Neural crest cell (in vitro differentiated cells): ENCODE measurements around the gene DSG4. TPM values are rescaled to one million over a fixed set of nuclear protein-coding genes. Genes with fewer than 3 reads are reported as not detected.

Experiments used
- DNase-seq: peaks from one replicate; pipeline ENCODE4 v3.0.0; 2021; ENCODE audit warnings: low read depth, mixed read lengths, low spot score
- H3K27ac Mint-ChIP-seq: one replicate; pipeline ENCODE4 v1.8.0; 2021; ENCODE audit warnings: mild to moderate bottlenecking, mixed read lengths; ENCODE audit not compliant: unreplicated experiment
- H3K27me3 Mint-ChIP-seq: 2 replicates; pipeline ENCODE4 v1.8.0; 2021; ENCODE audit warnings: low read depth, mild to moderate bottlenecking, mixed read lengths
- H3K36me3 Mint-ChIP-seq: 2 replicates; pipeline ENCODE4 v1.8.0; 2021; ENCODE audit warnings: low read depth, mild to moderate bottlenecking, mixed read lengths
- H3K4me1 Mint-ChIP-seq: 2 replicates; pipeline ENCODE4 v1.8.0; 2021; ENCODE audit warnings: mixed read lengths
- H3K4me3 Mint-ChIP-seq: one replicate; pipeline ENCODE4 v1.8.0; 2021; ENCODE audit warnings: mild to moderate bottlenecking, mixed read lengths
- H3K9me3 Mint-ChIP-seq: 2 replicates; pipeline ENCODE4 v1.8.0; 2021; ENCODE audit warnings: mixed read lengths
- CTCF ChIP-seq: fragments of 200-600 bp; sonication (generic); conservative IDR thresholded peaks from 2 replicates; pipeline ENCODE4 v1.5.0; 2021; ENCODE audit warnings: antibody characterized with exemption, mild to moderate bottlenecking
- total RNA-seq: library from RNA; stranded (reverse); gene quantifications from 2 replicates; pipeline ENCODE4 v1.2.1, GENCODE V29; 2021

DSG4 gene
- total RNA-seq, 1 donor from 2014 or later = not detected

- Mint-ChIP-seq H3K27ac (no peak overlapping the region), H3K9me3 (no peaks in the 10 kb centered on the region), H3K27me3 (no peaks in the 10 kb centered on the region), H3K4me3 (no peak overlapping the region), H3K36me3 (no peaks in the 10 kb centered on the region), H3K4me1 (no peaks in the 10 kb centered on the region)
- no peak for TF ChIP-seq CTCF
- DNase-seq = no peak
Measured at GRCh38 chr18:31420032-31420431, 43.5 kb downstream of the DSG4 start.

DNA sequence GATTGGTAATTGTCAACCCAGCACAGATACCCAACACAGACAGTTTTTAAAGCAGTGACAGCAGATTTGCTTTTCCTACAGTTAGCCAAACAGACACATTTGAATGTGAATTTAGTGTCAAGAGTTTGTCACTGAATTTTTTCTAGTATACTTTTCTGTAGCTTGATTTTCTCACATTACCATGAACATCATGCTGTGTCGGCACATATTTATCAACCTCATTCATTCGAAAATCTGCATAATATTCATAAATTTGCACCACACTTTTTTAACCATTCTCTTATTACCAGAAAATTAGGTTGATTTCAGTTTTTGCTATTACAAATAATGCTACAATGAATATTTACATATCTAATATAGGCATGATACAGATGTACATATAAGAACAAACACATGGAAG is 43.9 kb downstream of the DSG4 start:
- Mint-ChIP-seq H3K4me3 (no peak overlapping the region), H3K9me3 (no peaks in the 10 kb centered on the region), H3K36me3 (no peaks in the 10 kb centered on the region), H3K27ac (no peak overlapping the region), H3K4me1 (no peaks in the 10 kb centered on the region), H3K27me3 (no peaks in the 10 kb centered on the region)
- no peak for DNase-seq
- no peak for TF ChIP-seq CTCF

DNA sequence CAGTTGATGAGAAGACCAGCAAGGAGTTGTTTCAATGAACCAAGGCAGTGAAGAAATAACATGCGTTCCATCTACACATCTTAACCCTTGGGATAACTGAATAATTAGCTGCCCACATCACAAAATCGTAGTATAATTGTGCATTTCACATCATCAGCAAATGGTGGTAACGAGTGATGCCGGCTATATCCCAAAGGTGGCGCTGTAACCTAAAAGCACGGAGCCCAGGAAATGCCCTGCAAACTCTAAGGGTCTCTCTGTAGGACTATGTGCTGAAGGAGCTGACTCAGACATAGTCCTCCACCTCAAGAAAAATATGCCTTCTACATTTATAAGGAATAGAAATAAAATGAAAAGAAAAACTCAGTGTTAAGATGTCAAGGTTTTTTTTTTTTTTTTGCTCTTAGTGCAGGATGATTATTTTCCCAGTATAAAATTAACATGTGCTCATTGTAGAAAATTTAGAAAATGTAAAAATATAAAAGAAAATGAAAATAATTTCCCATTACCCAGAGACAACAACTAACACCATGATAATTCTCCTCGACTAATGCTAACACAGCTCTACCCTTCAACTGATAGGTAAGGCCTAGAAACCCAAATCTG is 47.9 kb downstream of the DSG4 start:
- TF ChIP-seq CTCF = peak; percentile 88
- DNase-seq = peak; percentile 41
- no peaks in the 10 kb centered on the region for H3K36me3 Mint-ChIP-seq
- H3K4me3 Mint-ChIP-seq = no peak overlapping the region
- no peaks in the 10 kb centered on the region for H3K4me1 Mint-ChIP-seq
- H3K27me3 Mint-ChIP-seq = no peaks in the 10 kb centered on the region
- H3K9me3 Mint-ChIP-seq = no peaks in the 10 kb centered on the region
- H3K27ac Mint-ChIP-seq = no peak overlapping the region

GRCh38 chr18:31426021-31426420 is 49.4 kb downstream of the DSG4 start:
- H3K9me3 Mint-ChIP-seq = no peaks in the 10 kb centered on the region
- H3K36me3 Mint-ChIP-seq = no peaks in the 10 kb centered on the region
- DNase-seq = no peak
- H3K4me1 Mint-ChIP-seq = no peaks in the 10 kb centered on the region
- no peaks in the 10 kb centered on the region for H3K27me3 Mint-ChIP-seq
- TF ChIP-seq CTCF = no peak
- H3K4me3 Mint-ChIP-seq = no peak overlapping the region
- no peak overlapping the region for H3K27ac Mint-ChIP-seq

- Mint-ChIP-seq H3K36me3 (no peaks in the 10 kb centered on the region), H3K4me1 (no peaks in the 10 kb centered on the region), H3K27me3 (no peaks in the 10 kb centered on the region), H3K9me3 (no peaks in the 10 kb centered on the region), H3K4me3 (no peak overlapping the region), H3K27ac (no peak overlapping the region)
- no peak for DNase-seq
- TF ChIP-seq CTCF = no peak
Measured at GRCh38 chr18:31426871-31427406, 50.4 kb downstream of the DSG4 start.
